Measurements from ENCODE around the gene DENND2D. TPM values are rescaled to one million over a fixed set of nuclear protein-coding genes. Genes with fewer than 3 reads are reported as not detected.

The DENND2D gene
- total and polyA plus RNA-seq, 4 experiments from 2014 or later: 125 to 284 (median 252) TPM

DNA sequence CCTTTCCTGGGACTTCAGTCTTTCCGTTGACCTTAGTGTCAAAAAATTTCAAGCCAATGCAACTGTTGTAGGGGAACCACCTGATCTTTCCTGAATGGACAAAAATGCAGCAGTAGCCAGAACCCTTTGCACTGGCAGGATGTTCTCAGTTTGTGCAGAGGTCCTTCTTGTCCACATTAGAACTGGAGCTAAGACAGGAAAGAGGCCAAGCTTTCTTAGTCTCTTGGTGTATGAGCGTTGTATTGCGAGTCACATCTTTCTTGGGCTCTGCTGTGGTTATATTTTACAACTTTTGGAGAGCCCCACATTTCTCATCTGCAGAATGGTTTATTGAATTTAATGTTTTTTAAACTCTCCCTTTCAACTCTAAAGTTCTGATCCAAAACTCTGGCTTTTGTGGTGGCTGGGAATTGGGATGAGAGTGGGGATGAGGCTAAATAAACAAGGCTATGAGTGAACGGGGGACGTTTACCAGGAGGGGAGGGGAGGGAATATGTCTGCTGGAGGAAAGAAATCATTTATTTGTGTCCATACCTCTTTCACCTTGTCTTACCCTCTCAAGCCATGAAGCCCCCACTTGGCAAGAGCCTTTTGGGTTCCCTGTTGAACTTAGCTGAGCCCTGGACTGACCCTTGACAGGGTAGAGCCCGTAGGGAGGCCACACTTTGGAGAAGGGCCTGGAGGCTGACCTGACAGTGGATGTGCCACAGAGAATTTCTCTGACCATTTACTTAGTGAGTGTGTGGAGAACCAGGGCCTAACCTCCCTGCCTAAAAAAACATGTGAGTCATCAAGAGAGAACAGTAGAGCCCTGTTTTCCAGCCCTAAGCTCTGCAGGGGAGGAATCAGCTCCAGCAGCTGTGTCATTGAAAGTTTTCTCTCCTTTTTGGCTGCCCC, 27.7 kb upstream of the DENND2D start:
- ChIA-PET POLR2A (ENCODE audit: partially characterized antibody) (interaction anchor here (0.9 to 18.7 kb wide), 8 partner anchors 12 to 355 kb away, joined by 3 to 1434 read pairs (median 4); partner anchors contain the start of genes CD53, CEPT1, DENND2D and DRAM2), CTCF (ENCODE audit: partially characterized antibody) (interaction anchor here (1.0 to 17.0 kb wide), 7 partner anchors 10 to 174 kb away, joined by 3 to 623 read pairs (median 4); partner anchors contain the start of gene DENND2D)
- no peak overlapping the region for H3K27ac ChIP-seq (ENCODE audit: low read depth, low read length)
- peak overlapping the region in 7 of 8 donors; percentile 22 to 78 (median 54) for H3K4me3 Mint-ChIP-seq
- peaks cover 51 to 81% (median 66%) of the 10 kb centered on the region in 4 donors for H3K4me1 Mint-ChIP-seq
- H3K36me3 Mint-ChIP-seq: peaks cover 0 to 2% of the 10 kb centered on the region in 2 donors
- no peak for DNase-seq
- intact Hi-C loops (cut with micrococcal nuclease): loop anchor here (10.0 kb wide), 1 partner anchor 397 kb away; no protein-coding TSS in a partner anchor
- H3K4me1 ChIP-seq (ENCODE audit: insufficient read depth, low read length): peaks cover 74% of the 10 kb centered on the region
- H3K27me3 Mint-ChIP-seq: no peaks in the 10 kb centered on the region
- peaks cover 0 to 5% (median 1%) of the 10 kb centered on the region in 8 donors for H3K9me3 Mint-ChIP-seq
- no peaks in the 10 kb centered on the region for H3K27me3 ChIP-seq (ENCODE audit: insufficient read depth, low read length)
- H3K4me3 ChIP-seq (ENCODE audit: low read length in 2 of 2): no peak overlapping the region
- H3K9me3 ChIP-seq (ENCODE audit: control insufficient read depth in 1 of 2, low read length in 2 of 2): no peaks in the 10 kb centered on the region
- H3K36me3 ChIP-seq (ENCODE audit: insufficient read depth, low read length): no peaks in the 10 kb centered on the region
- peak overlapping the region; percentile 57 to 93 (median 88) for H3K27ac Mint-ChIP-seq

DNA sequence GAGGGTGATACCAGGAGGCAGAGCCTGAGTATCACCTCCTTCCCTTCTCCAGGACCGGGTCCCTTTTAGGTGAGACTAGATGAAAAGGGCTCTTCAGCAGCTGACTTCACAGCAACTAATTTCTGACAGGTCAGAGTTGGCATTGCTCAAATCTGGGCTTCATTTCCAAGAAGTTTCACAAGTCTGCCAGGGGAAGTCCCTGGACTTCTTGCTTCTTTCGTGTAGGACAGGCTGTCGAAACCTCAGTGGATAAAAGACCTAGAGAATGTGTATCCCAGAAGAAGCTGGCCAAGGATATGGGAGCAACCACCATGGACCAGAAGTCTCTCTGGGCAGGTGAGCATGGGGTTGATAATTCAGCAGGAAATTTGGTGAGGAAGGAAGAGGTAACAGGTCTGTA, 27.0 kb upstream of the DENND2D start, which contains the start of gene CHI3L2:
Gene CHI3L2 (plus strand): TSS at position 280 of the 400 bp plus-strand sequence. CDS start 17 bp downstream, at position 297.
- Mint-ChIP-seq H3K9me3 (peaks cover 0 to 5% (median 1%) of the 10 kb centered on the region in 8 donors), H3K4me3 (peak within 1 kb of the TSS; percentile 36 to 86 (median 62)), H3K36me3 (peaks cover 0 to 2% of the 10 kb centered on the region in 2 donors), H3K27me3 (no peaks in the 10 kb centered on the region), H3K27ac (peak within 1 kb of the TSS; percentile 84 to 94 (median 90)), H3K4me1 (peaks cover 57 to 87% (median 73%) of the 10 kb centered on the region in 4 donors)
- Histone ChIP-seq H3K27me3 (ENCODE audit: insufficient read depth, low read length) (no peaks in the 10 kb centered on the region), H3K4me3 (ENCODE audit: low read length in 2 of 2) (peak within 1 kb of the TSS in 1 of 2 donors; percentile 16), H3K27ac (ENCODE audit: low read depth, low read length) (no peak within 1 kb of the TSS), H3K4me1 (ENCODE audit: insufficient read depth, low read length) (peaks cover 80% of the 10 kb centered on the region), H3K36me3 (ENCODE audit: insufficient read depth, low read length) (no peaks in the 10 kb centered on the region), H3K9me3 (ENCODE audit: control insufficient read depth in 1 of 2, low read length in 2 of 2) (no peaks in the 10 kb centered on the region)
- POLR2A ChIA-PET (ENCODE audit: partially characterized antibody): interaction anchor here (0.8 to 18.7 kb wide), 8 partner anchors 8 to 355 kb away, joined by 3 to 1434 read pairs (median 4); partner anchors contain the start of genes CD53 and DENND2D
- DNase-seq: no peak
- intact Hi-C loops (cut with micrococcal nuclease): loop anchor here (10.0 kb wide), 1 partner anchor 397 kb away; no protein-coding TSS in a partner anchor
- CTCF ChIA-PET (ENCODE audit: partially characterized antibody): interaction anchor here (1.2 to 17.0 kb wide), 6 partner anchors 12 to 197 kb away, joined by 3 to 623 read pairs (median 36); partner anchors contain the start of gene DENND2D

DNA sequence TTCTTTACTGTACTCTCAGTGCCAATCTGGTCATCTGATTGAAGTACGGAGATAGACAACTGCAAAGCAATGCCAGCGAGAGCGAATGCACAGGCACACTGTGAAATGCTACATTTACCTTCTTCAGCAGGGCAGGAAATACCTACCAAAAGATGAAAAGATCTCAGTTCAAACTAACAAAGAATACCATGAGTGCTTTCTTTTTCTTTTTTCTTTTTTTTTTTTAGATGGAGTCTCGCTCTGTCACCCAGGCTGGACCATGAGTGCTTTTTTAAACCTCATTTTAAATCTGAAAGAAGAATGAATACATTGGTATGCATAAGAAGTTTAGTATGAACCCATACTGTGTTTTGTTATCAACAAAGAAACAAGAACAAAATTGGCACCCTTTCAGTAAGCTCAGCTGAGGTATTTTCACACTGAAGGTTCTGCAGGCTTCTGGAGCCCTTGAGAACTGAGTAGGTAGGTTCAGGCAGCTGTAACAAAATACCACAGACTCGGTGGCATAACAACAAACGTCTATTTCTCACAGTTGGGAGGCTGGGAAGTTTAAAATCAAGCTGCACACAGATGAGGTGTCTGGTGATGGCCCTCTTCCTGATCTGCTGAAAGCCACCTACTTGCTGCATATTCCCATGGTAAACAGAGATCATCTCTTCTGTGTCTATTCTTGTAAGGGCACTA, 25.4 kb upstream of the DENND2D start:
- DNase-seq: peak in 4 of 5 donors; percentile 52 to 60 (median 56)

DNA sequence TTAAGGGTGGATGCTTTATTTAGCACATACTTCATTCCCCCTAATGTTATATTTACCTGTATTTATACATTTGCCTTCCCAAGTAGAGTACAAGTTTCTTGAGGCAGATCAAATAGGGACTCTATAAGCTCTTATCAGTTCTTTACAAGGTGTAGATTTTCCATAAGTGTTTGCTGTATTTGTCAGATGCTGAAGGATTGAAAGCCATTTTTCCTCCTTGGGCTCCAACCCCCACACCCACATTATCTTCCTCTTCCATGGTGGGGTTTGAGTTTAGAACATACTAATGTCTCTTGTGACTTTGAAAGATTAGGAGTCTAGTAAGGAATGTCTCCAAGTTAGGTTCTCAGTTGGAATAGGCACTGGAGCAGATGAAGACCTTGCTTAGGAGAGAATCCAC, 24.6 kb upstream of the DENND2D start:
- intact Hi-C loops (cut with micrococcal nuclease): loop anchor here (10.0 kb wide), 1 partner anchor 400 kb away; no protein-coding TSS in a partner anchor
- Mint-ChIP-seq H3K27me3 (no peaks in the 10 kb centered on the region), H3K9me3 (peaks cover 0 to 5% (median 1%) of the 10 kb centered on the region in 8 donors), H3K4me1 (peaks cover 69 to 96% (median 83%) of the 10 kb centered on the region in 4 donors), H3K36me3 (peaks cover 0 to 2% of the 10 kb centered on the region in 2 donors), H3K4me3 (peak overlapping the region; percentile 56 to 86 (median 78)), H3K27ac (peak overlapping the region; percentile 84 to 93 (median 90))
- Histone ChIP-seq H3K36me3 (ENCODE audit: insufficient read depth, low read length) (no peaks in the 10 kb centered on the region), H3K4me1 (ENCODE audit: insufficient read depth, low read length) (peaks cover 97% of the 10 kb centered on the region), H3K4me3 (ENCODE audit: low read length in 2 of 2) (peak overlapping the region in 1 of 2 donors; percentile 40), H3K27ac (ENCODE audit: low read depth, low read length) (peak overlapping the region; percentile 41), H3K27me3 (ENCODE audit: insufficient read depth, low read length) (no peaks in the 10 kb centered on the region), H3K9me3 (ENCODE audit: control insufficient read depth in 1 of 2, low read length in 2 of 2) (no peaks in the 10 kb centered on the region)
- ChIA-PET CTCF (ENCODE audit: partially characterized antibody) (interaction anchor here (1.2 to 17.0 kb wide), 6 partner anchors 10 to 177 kb away, joined by 3 to 623 read pairs (median 36); partner anchors contain the start of gene DENND2D), POLR2A (ENCODE audit: partially characterized antibody) (interaction anchor here (0.9 to 18.7 kb wide), 9 partner anchors 9 to 128 kb away, joined by 3 to 1434 read pairs (median 4); partner anchors contain the start of gene DENND2D)
- no peak for DNase-seq

More for the DNA sequence above, 25.4 kb upstream of the DENND2D start:
- H3K4me1 Mint-ChIP-seq: peaks cover 67 to 93% (median 80%) of the 10 kb centered on the region in 4 donors
- Histone ChIP-seq H3K36me3 (ENCODE audit: insufficient read depth, low read length) (no peaks in the 10 kb centered on the region), H3K27me3 (ENCODE audit: insufficient read depth, low read length) (no peaks in the 10 kb centered on the region), H3K4me1 (ENCODE audit: insufficient read depth, low read length) (peaks cover 96% of the 10 kb centered on the region), H3K27ac (ENCODE audit: low read depth, low read length) (peak overlapping the region; percentile 41), H3K4me3 (ENCODE audit: low read length in 2 of 2) (peak overlapping the region in 1 of 2 donors; percentile 40), H3K9me3 (ENCODE audit: control insufficient read depth in 1 of 2, low read length in 2 of 2) (no peaks in the 10 kb centered on the region)
- H3K4me3 Mint-ChIP-seq: peak overlapping the region; percentile 56 to 86 (median 78)
- no peaks in the 10 kb centered on the region for H3K27me3 Mint-ChIP-seq
- ChIA-PET CTCF (ENCODE audit: partially characterized antibody) (interaction anchor here (1.0 to 17.0 kb wide), 8 partner anchors 10 to 216 kb away, joined by 3 to 623 read pairs (median 10); partner anchors contain the start of gene DENND2D), POLR2A (ENCODE audit: partially characterized antibody) (interaction anchor here (0.7 to 18.7 kb wide), 13 partner anchors 10 to 174 kb away, joined by 3 to 1434 read pairs (median 4); partner anchors contain the start of gene DENND2D)
- peaks cover 0 to 5% (median 1%) of the 10 kb centered on the region in 8 donors for H3K9me3 Mint-ChIP-seq
- intact Hi-C loops (cut with micrococcal nuclease): loop anchor here (10.0 kb wide), 1 partner anchor 399 kb away; no protein-coding TSS in a partner anchor
- H3K27ac Mint-ChIP-seq: peak overlapping the region; percentile 84 to 93 (median 90)
- H3K36me3 Mint-ChIP-seq: peaks cover 0 to 2% of the 10 kb centered on the region in 2 donors

DNA sequence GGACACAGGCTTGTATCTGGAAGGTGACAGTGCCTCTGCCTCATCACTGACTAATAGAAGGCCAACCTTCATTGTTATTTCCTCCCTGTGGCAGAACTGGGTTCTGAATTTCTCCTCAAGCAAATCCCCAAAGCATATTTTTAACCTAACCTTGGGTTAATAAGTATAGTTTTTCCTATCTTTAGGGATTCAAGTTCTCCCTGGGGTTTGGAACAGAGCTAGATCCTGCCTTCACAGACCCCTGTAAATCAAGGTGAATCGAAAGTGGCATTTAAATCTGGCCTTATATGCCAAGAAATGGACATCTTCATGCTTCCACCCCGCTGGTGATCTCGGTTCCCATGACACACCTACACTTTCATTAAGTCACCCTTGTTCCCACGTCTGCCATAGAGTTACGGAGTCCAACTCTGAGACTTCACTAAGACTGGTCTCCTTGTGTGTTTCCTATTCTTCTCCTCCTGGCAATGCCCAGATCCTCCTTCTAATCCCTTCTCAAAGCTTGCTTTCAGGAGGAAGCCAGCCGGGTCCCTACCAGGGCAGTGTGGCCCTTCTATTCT, 22.8 kb upstream of the DENND2D start:
- POLR2A ChIA-PET (ENCODE audit: partially characterized antibody): interaction anchor here (0.8 to 18.7 kb wide), 10 partner anchors 7 to 226 kb away, joined by 4 to 1434 read pairs (median 8); partner anchors contain the start of genes ATP5PB, DENND2D and WDR77

More for the DNA sequence above, 22.8 kb upstream of the DENND2D start:
- Histone ChIP-seq H3K27me3 (ENCODE audit: insufficient read depth, low read length) (no peaks in the 10 kb centered on the region), H3K4me3 (ENCODE audit: low read length in 2 of 2) (peak overlapping the region; percentile 25 to 39), H3K4me1 (ENCODE audit: insufficient read depth, low read length) (peaks cover 98% of the 10 kb centered on the region), H3K27ac (ENCODE audit: low read depth, low read length) (peak overlapping the region; percentile 54), H3K36me3 (ENCODE audit: insufficient read depth, low read length) (no peaks in the 10 kb centered on the region), H3K9me3 (ENCODE audit: control insufficient read depth in 1 of 2, low read length in 2 of 2) (no peaks in the 10 kb centered on the region)
- no peaks in the 10 kb centered on the region for H3K27me3 Mint-ChIP-seq
- H3K4me3 Mint-ChIP-seq: peak overlapping the region; percentile 79 to 95 (median 85)
- no peak for DNase-seq
- peaks cover 0 to 5% (median 0%) of the 10 kb centered on the region in 8 donors for H3K9me3 Mint-ChIP-seq
- peak overlapping the region; percentile 89 to 100 (median 96) for H3K27ac Mint-ChIP-seq
- CTCF ChIA-PET (ENCODE audit: partially characterized antibody): interaction anchor here (0.7 to 17.0 kb wide), 24 partner anchors 9 to 814 kb away, joined by 3 to 623 read pairs (median 6); partner anchors contain the start of genes CEPT1, DENND2D, DRAM2 and LRIF1
- intact Hi-C loops (cut with micrococcal nuclease): loop anchor here (1.0 to 10.0 kb wide), 9 partner anchors 26 to 546 kb away; no protein-coding TSS in a partner anchor
- no peaks in the 10 kb centered on the region for H3K36me3 Mint-ChIP-seq
- H3K4me1 Mint-ChIP-seq: peaks cover 76 to 97% (median 89%) of the 10 kb centered on the region in 4 donors
